ENCODE results near the gene MBOAT2. TPM values are rescaled to one million over a fixed set of nuclear protein-coding genes. Genes with fewer than 3 reads are reported as not detected.

MBOAT2 gene
- polyA plus RNA-seq, 1 donor (not counting 4 experiments of a cell fraction or from before 2014, with no cell fraction given), result 121 TPM

DNA sequence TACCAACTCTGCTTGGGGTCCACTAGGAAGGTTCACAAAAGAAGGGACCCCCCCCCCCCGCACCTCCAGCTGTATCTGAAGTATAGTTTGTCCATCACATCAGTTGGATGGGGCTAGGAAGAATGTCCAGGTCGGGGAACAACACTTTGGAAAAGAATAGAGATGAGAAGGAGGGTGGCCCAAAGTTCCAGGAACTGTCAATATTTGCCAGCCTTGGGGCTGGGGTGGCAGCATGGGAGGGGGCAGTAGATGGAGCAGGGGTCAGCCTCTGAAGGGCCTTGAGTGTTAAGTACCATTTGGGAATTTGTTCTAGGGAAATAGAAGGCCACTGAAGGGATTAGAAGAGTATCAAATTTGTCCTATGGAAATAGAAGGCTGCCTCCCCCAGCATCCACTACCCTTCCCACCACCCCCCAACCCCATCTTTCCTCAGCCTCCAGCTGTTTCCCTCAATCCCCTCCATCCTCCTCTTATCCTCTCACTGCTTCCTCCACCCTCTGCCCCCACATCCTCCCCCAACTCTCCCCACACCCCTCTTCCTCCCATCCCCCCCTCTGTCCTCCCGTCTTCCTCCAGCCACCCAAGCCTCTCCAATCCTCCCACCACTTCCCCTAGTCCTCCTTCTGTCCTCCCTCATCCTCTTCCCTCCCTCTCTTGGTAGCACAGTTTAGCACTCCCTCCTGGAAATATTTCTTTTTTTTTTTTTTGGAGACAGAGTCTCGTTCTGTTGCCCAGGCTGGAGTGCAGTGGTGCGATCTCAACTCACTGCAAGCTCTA, 164.1 kb downstream of the MBOAT2 start:
- DNase-seq (ENCODE audit: low read depth, low spot score), result no peak
- Histone ChIP-seq H3K27ac (ENCODE audit: control insufficient read depth, insufficient read depth, low read length) (no peak overlapping the region), H3K4me2 (ENCODE audit: control insufficient read depth, extremely low read depth, insufficient read depth, low read depth, low read length) (no peak overlapping the region), H3K36me3 (ENCODE audit: control insufficient read depth in 2 of 2, extremely low read depth in 1 of 2, insufficient read depth in 2 of 2, low read length in 2 of 2) (no peaks in the 10 kb centered on the region), H4K20me1 (ENCODE audit: control insufficient read depth, extremely low read depth, insufficient read depth, low read length) (no peaks in the 10 kb centered on the region), H3K9ac (ENCODE audit: control insufficient read depth, extremely low read depth, insufficient read depth, low read length) (no peak overlapping the region), H3K9me3 (ENCODE audit: control insufficient read depth, low read depth, low read length) (no peaks in the 10 kb centered on the region), H3K4me1 (ENCODE audit: control insufficient read depth, extremely low read depth, insufficient read depth, low read length) (peaks cover 12% of the 10 kb centered on the region), H3K79me2 (ENCODE audit: control insufficient read depth, insufficient read depth, low read length) (peaks cover 24% of the 10 kb centered on the region), H3K9me1 (ENCODE audit: control insufficient read depth, extremely low read depth, insufficient read depth, low read length) (no peaks in the 10 kb centered on the region), H2AFZ (ENCODE audit: control insufficient read depth, low read length) (no peak overlapping the region), H3K4me3 (ENCODE audit: control insufficient read depth in 2 of 3, extremely low read depth in 1 of 3, insufficient read depth in 2 of 3, low read depth in 1 of 3, low read length in 3 of 3) (no peak overlapping the region), H3K27me3 (ENCODE audit: control insufficient read depth, extremely low read depth, insufficient read depth, low read length) (no peaks in the 10 kb centered on the region)
- no peak for FAIRE-seq
- TF ChIP-seq EZH2 (IDR thresholded peaks at IDR 0.05; ENCODE audit: low read length), result no peak
- TF ChIP-seq, protein P1, sequence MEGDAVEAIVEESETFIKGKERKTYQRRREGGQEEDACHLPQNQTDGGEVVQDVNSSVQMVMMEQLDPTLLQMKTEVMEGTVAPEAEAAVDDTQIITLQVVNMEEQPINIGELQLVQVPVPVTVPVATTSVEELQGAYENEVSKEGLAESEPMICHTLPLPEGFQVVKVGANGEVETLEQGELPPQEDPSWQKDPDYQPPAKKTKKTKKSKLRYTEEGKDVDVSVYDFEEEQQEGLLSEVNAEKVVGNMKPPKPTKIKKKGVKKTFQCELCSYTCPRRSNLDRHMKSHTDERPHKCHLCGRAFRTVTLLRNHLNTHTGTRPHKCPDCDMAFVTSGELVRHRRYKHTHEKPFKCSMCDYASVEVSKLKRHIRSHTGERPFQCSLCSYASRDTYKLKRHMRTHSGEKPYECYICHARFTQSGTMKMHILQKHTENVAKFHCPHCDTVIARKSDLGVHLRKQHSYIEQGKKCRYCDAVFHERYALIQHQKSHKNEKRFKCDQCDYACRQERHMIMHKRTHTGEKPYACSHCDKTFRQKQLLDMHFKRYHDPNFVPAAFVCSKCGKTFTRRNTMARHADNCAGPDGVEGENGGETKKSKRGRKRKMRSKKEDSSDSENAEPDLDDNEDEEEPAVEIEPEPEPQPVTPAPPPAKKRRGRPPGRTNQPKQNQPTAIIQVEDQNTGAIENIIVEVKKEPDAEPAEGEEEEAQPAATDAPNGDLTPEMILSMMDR (optimal IDR thresholded peaks at IDR 0.05 in 1 of 3, IDR thresholded peaks at IDR 0.05 in 1 of 3, conservative IDR thresholded peaks at IDR 0.05 in 1 of 3; ENCODE audit: extremely low read depth in 1 of 3, insufficient read depth in 2 of 3, low read length in 3 of 3), result no peak
- dilution Hi-C loops (cut with MboI; ENCODE audit: extremely low pct_ligation_motif_present, low sequenced_read_pairs), result no loop called here

DNA sequence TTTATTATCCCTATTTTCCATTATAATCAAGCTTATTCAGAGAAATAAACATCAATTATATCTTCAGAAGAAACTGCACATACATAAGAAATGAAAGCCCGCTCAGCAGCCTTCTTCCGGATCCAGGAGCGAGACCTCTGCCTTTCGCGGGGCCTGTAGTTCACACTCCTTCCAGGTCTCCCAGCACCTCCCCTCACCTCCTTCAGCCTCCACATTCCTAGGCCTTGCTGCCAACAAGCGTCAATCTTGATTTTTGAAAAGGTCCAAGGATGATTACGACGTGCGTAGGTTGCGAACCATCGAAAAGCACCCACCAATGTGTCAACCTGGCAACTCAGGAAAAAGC, 165.7 kb downstream of the MBOAT2 start:
- Histone ChIP-seq H2AFZ (ENCODE audit: control insufficient read depth, low read length) (peak overlapping the region; percentile 79), H3K4me3 (ENCODE audit: control insufficient read depth in 2 of 3, extremely low read depth in 1 of 3, insufficient read depth in 2 of 3, low read depth in 1 of 3, low read length in 3 of 3) (peak overlapping the region; percentile 55 to 90 (median 71)), H3K27me3 (ENCODE audit: control insufficient read depth, extremely low read depth, insufficient read depth, low read length) (no peaks in the 10 kb centered on the region), H3K9me3 (ENCODE audit: control insufficient read depth, low read depth, low read length) (no peaks in the 10 kb centered on the region), H3K79me2 (ENCODE audit: control insufficient read depth, insufficient read depth, low read length) (peaks cover 35% of the 10 kb centered on the region), H3K9ac (ENCODE audit: control insufficient read depth, extremely low read depth, insufficient read depth, low read length) (no peak overlapping the region), H3K27ac (ENCODE audit: control insufficient read depth, insufficient read depth, low read length) (no peak overlapping the region), H3K4me1 (ENCODE audit: control insufficient read depth, extremely low read depth, insufficient read depth, low read length) (peaks cover 12% of the 10 kb centered on the region), H3K9me1 (ENCODE audit: control insufficient read depth, extremely low read depth, insufficient read depth, low read length) (peaks cover 4% of the 10 kb centered on the region), H3K36me3 (ENCODE audit: control insufficient read depth in 2 of 2, extremely low read depth in 1 of 2, insufficient read depth in 2 of 2, low read length in 2 of 2) (no peaks in the 10 kb centered on the region), H3K4me2 (ENCODE audit: control insufficient read depth, extremely low read depth, insufficient read depth, low read depth, low read length) (peak overlapping the region; percentile 79), H4K20me1 (ENCODE audit: control insufficient read depth, extremely low read depth, insufficient read depth, low read length) (no peaks in the 10 kb centered on the region)
- FAIRE-seq, result no peak
- TF ChIP-seq, protein P1 (optimal IDR thresholded peaks at IDR 0.05 in 1 of 3, IDR thresholded peaks at IDR 0.05 in 1 of 3, conservative IDR thresholded peaks at IDR 0.05 in 1 of 3; ENCODE audit: extremely low read depth in 1 of 3, insufficient read depth in 2 of 3, low read length in 3 of 3), result no peak
- TF ChIP-seq EZH2 (IDR thresholded peaks at IDR 0.05; ENCODE audit: low read length), result no peak
- dilution Hi-C loops (cut with MboI; ENCODE audit: extremely low pct_ligation_motif_present, low sequenced_read_pairs), result no loop called here
- no peak for DNase-seq (ENCODE audit: low read depth, low spot score)

All from keratinocyte (primary cell).